HepG2 (cell line): ENCODE results near the gene KCNMA1. TPM values are rescaled to one million over a fixed set of nuclear protein-coding genes. Genes with fewer than 3 reads are reported as not detected.

Source experiments
- ATAC-seq: fragments of 200-7000 bp; cut with Tn5 transposase; 3 replicates; pipeline ENCODE4 v1.9.1; 2020; ENCODE audit warnings: mild to moderate bottlenecking, moderate library complexity
- BruUV-seq: library from RNA; stranded (reverse); fragments of 400-500 nt; replicated peaks from 2 replicates; lab custom pipeline; 2021; lab: Mats Ljungman, UMichigan
- CTCF ChIA-PET: fragments of 300-600 bp; formaldehyde crosslinking; extraction: SDS; loops from one replicate; lab custom pipeline; 2021; ENCODE audit warnings: low total read pairs, inconsistent platforms, low intra/inter-chr PET ratio; lab: Yijun Ruan, JAX
- POLR2A ChIA-PET: fragments of 350-600 bp; sonication (Branson Sonifier 250); formaldehyde crosslinking; loops from one replicate; lab custom pipeline; 2020; ENCODE audit warnings: antibody characterized with exemption, inconsistent platforms; lab: Yijun Ruan, JAX
- DNase-seq: peaks from one replicate; pipeline ENCODE4 v3.0.0-alpha.2; 2015; ENCODE audit warnings: low spot score
- FAIRE-seq: peaks from 3 replicates; lab custom pipeline; 2011; peaks lifted over from hg19 to GRCh38; lab: Jason Lieb, UNC
- H2AFZ ChIP-seq: one replicate; pipeline ENCODE4 v1.6.1; 2011; ENCODE audit warnings: low read length, inconsistent platforms
- H3K27ac ChIP-seq: fragments of 300-600 bp; 3 replicates; pipeline ENCODE4 v1.8.0; 2011; ENCODE audit warnings: mixed run types, mild to moderate bottlenecking, mixed read lengths, low read length, inconsistent platforms; ENCODE audit not compliant: insufficient read depth; ENCODE audit errors: extremely low read length
- H3K27me3 ChIP-seq, 2 experiments: fragments of 200-600 bp in 1 of 2; 2 replicates in 1 of 2; 3 replicates in 1 of 2; pipeline versions ENCODE4 v1.6.0 to v1.8.0; 2011; ENCODE audit warnings: low read length in 2 of 2, mild to moderate bottlenecking in 2 of 2, moderate library complexity in 2 of 2, inconsistent platforms in 1 of 2; ENCODE audit not compliant: insufficient read depth in 2 of 2, control insufficient read depth in 1 of 2
- H3K36me3 ChIP-seq, 2 experiments: fragments of 200-600 bp in 1 of 2; replicated peaks in 1 of 2; 2 replicates in 1 of 2; 3 replicates in 1 of 2; pipeline versions ENCODE4 v1.5.1 to v1.8.0; 2011; ENCODE audit warnings: low read length in 2 of 2, inconsistent platforms in 1 of 2; ENCODE audit not compliant: insufficient read depth in 2 of 2, control insufficient read depth in 1 of 2
- H3K4me1 ChIP-seq: 2 replicates; pipeline ENCODE4 v1.5.1; 2012; ENCODE audit warnings: low read length, inconsistent platforms; ENCODE audit not compliant: insufficient read depth
- H3K4me2 ChIP-seq: 2 replicates; pipeline ENCODE4 v1.6.0; 2011; ENCODE audit warnings: low read depth, low read length, inconsistent platforms
- H3K4me3 ChIP-seq, 3 experiments: fragments of 200-600 bp in 1 of 3; sonication (generic), shearing (Covaris generic) in 1 of 3; replicated peaks in 1 of 3; 2 replicates each; pipeline ENCODE4 v1.5.1; 2011 to 2016; ENCODE audit warnings: low read length in 3 of 3, inconsistent platforms in 2 of 3, low read depth in 2 of 3, mild to moderate bottlenecking in 2 of 3, control low read depth in 1 of 3, mixed read lengths in 1 of 3; ENCODE audit not compliant: insufficient read depth in 1 of 3
- H3K79me2 ChIP-seq: one replicate; pipeline ENCODE4 v1.6.1; 2011; ENCODE audit warnings: low read length, inconsistent platforms; ENCODE audit not compliant: insufficient read depth
- H3K9ac ChIP-seq: 2 replicates; pipeline ENCODE4 v1.6.0; 2011; ENCODE audit warnings: mild to moderate bottlenecking, low read depth, low read length, inconsistent platforms; ENCODE audit not compliant: insufficient read depth
- H3K9me3 ChIP-seq: 2 replicates; pipeline ENCODE4 v1.5.1; 2012; ENCODE audit warnings: mild to moderate bottlenecking, low read length
- H4K20me1 ChIP-seq: 2 replicates; pipeline ENCODE4 v1.6.0; 2011; ENCODE audit warnings: inconsistent platforms, mild to moderate bottlenecking, low read length, moderate library complexity; ENCODE audit not compliant: insufficient read depth
- IRF2 ChIP-seq: IDR thresholded peaks from 2 replicates; pipeline ENCODE4 v1.6.1; 2018; ENCODE audit warnings: missing genetic modification reagents, missing compliant biosample characterization
- IRX3 ChIP-seq: sonication (generic); formaldehyde crosslinking; IDR thresholded peaks from 2 replicates; pipeline ENCODE4 v1.8.1; 2023; ENCODE audit warnings: mild to moderate bottlenecking, low read depth, missing genetic modification reagents, borderline replicate concordance
- KDM3A ChIP-seq: IDR thresholded peaks from 2 replicates; pipeline ENCODE4 v1.6.1; 2018; ENCODE audit warnings: low read depth, missing compliant biosample characterization
- KLF6 ChIP-seq: IDR thresholded peaks from 2 replicates; pipeline ENCODE4 v1.8.0; 2016; ENCODE audit warnings: missing biosample characterization, missing genetic modification reagents
- RAD51 ChIP-seq: fragments of 450-650 bp; IDR thresholded peaks from 2 replicates; pipeline ENCODE4 v1.6.1; 2016; ENCODE audit warnings: borderline replicate concordance
- TBX2 ChIP-seq: sonication (generic); formaldehyde crosslinking; IDR thresholded peaks from 2 replicates; pipeline ENCODE4 v1.5.0; 2020; ENCODE audit warnings: missing genetic modification reagents, mild to moderate bottlenecking, borderline replicate concordance
- ZBTB1 ChIP-seq: sonication (generic); formaldehyde crosslinking; IDR thresholded peaks from 2 replicates; pipeline ENCODE4 v1.4.0; 2020; ENCODE audit warnings: missing genetic modification reagents, borderline replicate concordance
- ZNF773 ChIP-seq: sonication (generic); formaldehyde crosslinking; IDR thresholded peaks from 2 replicates; pipeline ENCODE4 v1.4.0; 2020; ENCODE audit warnings: missing genetic modification reagents, borderline replicate concordance
- WGBS: methylation state at CpG from one replicate; pipeline ENCODE4 v1.1.6; 2017; ENCODE audit warnings: low lambda C conversion rate; 5-methylcytosine and 5-hydroxymethylcytosine counted together
- in situ Hi-C: cut with HindIII; loops from 2 replicates; pipeline ENCODE4 v1.10.0; 2017; ENCODE audit warnings: low pct_unique_long_range_greater_than_20kb; ENCODE audit not compliant: extremely low pct_ligation_motif_present
- intact Hi-C: fragments of 100-400 bp; cut with micrococcal nuclease; formaldehyde crosslinking; loops from one replicate; pipeline ENCODE4 v1.10.0; 2022; ENCODE audit not compliant: unreplicated experiment
- polyA plus RNA-seq, 8 experiments: library from polyadenylated mRNA; depleted of rRNA in 3 of 8; stranded (reverse) in 7 of 8; unstranded in 1 of 8; fragments of >200 nt; fragmentation: Illumina TruSeq in 4 of 8; extraction: Trizol in 4 of 8; gene quantifications; 2 replicates each; pipeline versions ENCODE4 v1.2.1 to v1.2.3, GENCODE V29; 2011 to 2016; ENCODE audit warnings: low read depth in 4 of 8, missing spikeins in 1 of 8, mixed read lengths in 1 of 8; ENCODE audit not compliant: insufficient read depth in 1 of 8
- total RNA-seq, 5 experiments: library from RNA; depleted of rRNA; stranded (reverse); fragments of >200 nt; fragmentation: Illumina TruSeq; extraction: Trizol; gene quantifications; 2 replicates each; pipeline ENCODE4 v1.2.3, GENCODE V29; 2016; ENCODE audit warnings: low read depth in 1 of 5
- TF ChIP-seq, protein P1 (sequence below): sonication (generic); formaldehyde crosslinking; IDR thresholded peaks from 2 replicates; pipeline ENCODE4 v1.4.0; 2020; ENCODE audit warnings: mild to moderate bottlenecking, missing genetic modification reagents
- TF ChIP-seq, protein P2 (sequence below): sonication (generic); formaldehyde crosslinking; IDR thresholded peaks from 2 replicates; pipeline ENCODE4 v1.4.0; 2020; ENCODE audit warnings: mild to moderate bottlenecking, missing genetic modification reagents

Gene KCNMA1
- total and polyA plus RNA-seq, 2 of the 13 experiments (the other 11 are each of a cell fraction or from before 2014, with no cell fraction given): 0.02 TPM; not detected in 1

DNA sequence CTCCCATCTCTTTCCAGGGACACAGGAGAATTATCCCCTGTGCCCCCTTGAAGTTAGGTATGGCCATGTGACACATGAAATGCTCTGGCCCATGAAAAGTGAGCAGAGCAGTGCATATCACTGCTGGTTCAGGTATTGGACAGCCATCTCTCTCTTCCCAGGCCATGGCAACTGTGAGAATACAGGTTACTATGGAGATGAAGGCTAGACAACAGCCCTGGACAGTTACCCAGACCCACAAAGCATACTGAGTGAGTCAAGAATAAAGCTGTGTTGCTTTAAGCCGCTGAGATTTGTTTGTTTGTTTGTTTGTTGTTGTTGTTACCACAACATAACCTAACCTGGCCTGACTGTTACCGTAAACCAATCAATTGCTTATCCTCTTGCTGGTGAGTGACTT, 722.3 kb downstream of the KCNMA1 start:
- no peak overlapping the region for H3K9ac ChIP-seq
- in situ Hi-C loops: no loop called here
- TF ChIP-seq KLF6 (CRISPR knock-in tag) (no peak), IRF2 (CRISPR knock-in tag) (no peak), RAD51 (no peak), ZNF773 (CRISPR knock-in tag) (no peak), TBX2 (no peak), ZBTB1 (CRISPR knock-in tag) (no peak), KDM3A (CRISPR knock-in tag) (no peak), IRX3 (CRISPR knock-in tag) (no peak)
- TF ChIP-seq, protein P1, sequence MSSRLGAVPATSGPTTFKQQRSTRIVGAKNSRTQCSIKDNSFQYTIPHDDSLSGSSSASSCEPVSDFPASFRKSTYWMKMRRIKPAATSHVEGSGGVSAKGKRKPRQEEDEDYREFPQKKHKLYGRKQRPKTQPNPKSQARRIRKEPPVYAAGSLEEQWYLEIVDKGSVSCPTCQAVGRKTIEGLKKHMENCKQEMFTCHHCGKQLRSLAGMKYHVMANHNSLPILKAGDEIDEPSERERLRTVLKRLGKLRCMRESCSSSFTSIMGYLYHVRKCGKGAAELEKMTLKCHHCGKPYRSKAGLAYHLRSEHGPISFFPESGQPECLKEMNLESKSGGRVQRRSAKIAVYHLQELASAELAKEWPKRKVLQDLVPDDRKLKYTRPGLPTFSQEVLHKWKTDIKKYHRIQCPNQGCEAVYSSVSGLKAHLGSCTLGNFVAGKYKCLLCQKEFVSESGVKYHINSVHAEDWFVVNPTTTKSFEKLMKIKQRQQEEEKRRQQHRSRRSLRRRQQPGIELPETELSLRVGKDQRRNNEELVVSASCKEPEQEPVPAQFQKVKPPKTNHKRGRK (CRISPR knock-in tag): no peak
- TF ChIP-seq, protein P2, sequence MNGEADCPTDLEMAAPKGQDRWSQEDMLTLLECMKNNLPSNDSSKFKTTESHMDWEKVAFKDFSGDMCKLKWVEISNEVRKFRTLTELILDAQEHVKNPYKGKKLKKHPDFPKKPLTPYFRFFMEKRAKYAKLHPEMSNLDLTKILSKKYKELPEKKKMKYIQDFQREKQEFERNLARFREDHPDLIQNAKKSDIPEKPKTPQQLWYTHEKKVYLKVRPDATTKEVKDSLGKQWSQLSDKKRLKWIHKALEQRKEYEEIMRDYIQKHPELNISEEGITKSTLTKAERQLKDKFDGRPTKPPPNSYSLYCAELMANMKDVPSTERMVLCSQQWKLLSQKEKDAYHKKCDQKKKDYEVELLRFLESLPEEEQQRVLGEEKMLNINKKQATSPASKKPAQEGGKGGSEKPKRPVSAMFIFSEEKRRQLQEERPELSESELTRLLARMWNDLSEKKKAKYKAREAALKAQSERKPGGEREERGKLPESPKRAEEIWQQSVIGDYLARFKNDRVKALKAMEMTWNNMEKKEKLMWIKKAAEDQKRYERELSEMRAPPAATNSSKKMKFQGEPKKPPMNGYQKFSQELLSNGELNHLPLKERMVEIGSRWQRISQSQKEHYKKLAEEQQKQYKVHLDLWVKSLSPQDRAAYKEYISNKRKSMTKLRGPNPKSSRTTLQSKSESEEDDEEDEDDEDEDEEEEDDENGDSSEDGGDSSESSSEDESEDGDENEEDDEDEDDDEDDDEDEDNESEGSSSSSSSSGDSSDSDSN (CRISPR knock-in tag): no peak
- TF ChIP-seq, all 625 proteins: peak for 0
- CTCF ChIA-PET: no interaction called here
- FAIRE-seq: no peak
- POLR2A ChIA-PET: no interaction called here
- Histone ChIP-seq H3K27ac (no peak overlapping the region), H4K20me1 (no peaks in the 10 kb centered on the region), H3K4me2 (no peak overlapping the region), H3K9me3 (no peaks in the 10 kb centered on the region), H3K4me1 (no peaks in the 10 kb centered on the region), H3K4me3 (no peak overlapping the region), H3K36me3 (no peaks in the 10 kb centered on the region), H2AFZ (no peak overlapping the region), H3K27me3 (peaks cover 0 to 10% of the 10 kb centered on the region in 2 experiments; a peak in 2 of 5 replicates), H3K79me2 (no peaks in the 10 kb centered on the region)
- intact Hi-C loops: no loop called here
- ATAC-seq: no peak
- no peak for DNase-seq
- 25% methylated on average over 2 of the region's 2 CpGs for WGBS
- BruUV-seq: no TSS peak
